T-helper 17 cell (primary cell): ENCODE measurements around the gene ADH4. TPM values are rescaled to one million over a fixed set of nuclear protein-coding genes. Genes with fewer than 3 reads are reported as not detected.

Source experiments
- ATAC-seq: fragments of 150-1000 bp; cut with Tn5 transposase; 2 replicates; pipeline ENCODE4 v1.10.0; 2021; ENCODE audit warnings: mild to moderate bottlenecking, moderate library complexity
- DNase-seq, 3 donors: peaks; one replicate each; pipeline versions ENCODE4 v3.0.0 to v3.0.0-alpha.2; 2020 to 2021
- H3K9me3 ChIP-seq: one replicate; pipeline ENCODE4 v1.7.0; 2013; ENCODE audit warnings: low read length, mild to moderate bottlenecking; ENCODE audit not compliant: control insufficient read depth, poor library complexity, severe bottlenecking
- H3K27ac Mint-ChIP-seq: one replicate; pipeline ENCODE4 v1.8.0; 2022; ENCODE audit warnings: mild to moderate bottlenecking, moderate library complexity, mixed read lengths
- H3K27me3 Mint-ChIP-seq: one replicate; pipeline ENCODE4 v1.8.0; 2022; ENCODE audit warnings: mixed read lengths
- H3K36me3 Mint-ChIP-seq: one replicate; pipeline ENCODE4 v1.8.0; 2022; ENCODE audit warnings: low read depth, mixed read lengths
- H3K4me1 Mint-ChIP-seq: one replicate; pipeline ENCODE4 v1.8.0; 2022; ENCODE audit warnings: mild to moderate bottlenecking, mixed read lengths
- H3K4me3 Mint-ChIP-seq: one replicate; pipeline ENCODE4 v1.8.0; 2022; ENCODE audit warnings: mild to moderate bottlenecking, moderate library complexity, mixed read lengths
- total RNA-seq, 4 donors: library from RNA in 2 of 4; stranded (reverse) in 2 of 4; gene quantifications; one replicate each; pipeline ENCODE4 v1.2.3 and lab custom pipeline; 2022 to 2026

Gene ADH4
- total RNA-seq, 2 donors from 2014 or later, result not detected

DNA sequence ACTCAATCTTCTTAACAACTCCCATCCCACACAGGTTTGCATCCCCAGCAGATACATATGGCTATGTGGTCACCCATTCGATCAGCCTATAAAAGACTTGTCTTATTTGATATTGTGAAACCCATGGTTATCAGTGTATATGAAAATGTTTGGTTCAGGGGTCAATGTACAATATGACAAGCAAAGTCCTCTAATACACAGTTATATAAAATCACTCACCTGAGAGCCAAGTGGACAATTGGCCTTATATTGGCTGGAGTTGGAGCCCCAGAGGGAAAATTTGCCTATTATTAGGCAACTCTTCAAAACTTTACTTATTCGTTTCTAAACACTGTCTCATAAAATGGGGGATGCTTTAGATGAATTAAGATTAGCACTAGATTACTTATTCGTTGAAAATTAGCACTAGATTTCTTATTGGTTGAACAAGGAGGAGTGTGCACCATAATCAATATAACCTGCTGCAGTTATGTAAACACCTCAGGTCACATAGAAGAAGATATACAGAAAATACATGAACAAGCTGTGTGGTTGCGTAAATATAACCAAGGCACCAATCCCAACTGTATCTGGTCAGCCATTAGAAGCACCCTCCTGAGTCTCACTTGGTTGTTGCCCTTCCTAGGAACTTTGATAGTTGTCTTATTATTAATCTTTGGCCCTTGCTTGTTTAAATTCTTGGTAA is 10.7 kb upstream of the ADH4 start:
- Mint-ChIP-seq H3K27me3 (peaks cover 13% of the 10 kb centered on the region), H3K27ac (no peak overlapping the region), H3K4me1 (peaks cover 3% of the 10 kb centered on the region), H3K36me3 (no peaks in the 10 kb centered on the region), H3K4me3 (no peak overlapping the region)
- DNase-seq (no peak), ATAC-seq (no peak)
- H3K9me3 ChIP-seq, result no peaks in the 10 kb centered on the region

DNA sequence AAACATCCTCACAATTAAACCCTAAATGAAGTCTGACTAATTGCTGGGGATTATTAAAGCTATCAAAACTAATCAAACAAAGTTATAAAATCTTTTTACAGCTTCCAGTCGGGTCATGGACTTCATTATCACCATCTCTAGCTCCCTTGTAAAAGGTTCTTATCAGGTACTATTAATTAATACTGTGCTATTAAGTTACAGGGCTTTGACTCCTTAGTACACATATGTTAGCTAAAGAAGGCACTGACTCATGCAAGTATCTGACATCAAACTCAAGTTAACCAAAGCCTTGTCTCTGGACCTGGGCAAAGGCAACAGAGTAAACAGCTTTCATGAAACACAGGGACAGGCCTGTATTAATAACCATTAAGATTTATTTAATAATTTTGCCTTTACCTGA is 7.9 kb upstream of the ADH4 start:
- no peak overlapping the region for H3K4me3 Mint-ChIP-seq

DNA sequence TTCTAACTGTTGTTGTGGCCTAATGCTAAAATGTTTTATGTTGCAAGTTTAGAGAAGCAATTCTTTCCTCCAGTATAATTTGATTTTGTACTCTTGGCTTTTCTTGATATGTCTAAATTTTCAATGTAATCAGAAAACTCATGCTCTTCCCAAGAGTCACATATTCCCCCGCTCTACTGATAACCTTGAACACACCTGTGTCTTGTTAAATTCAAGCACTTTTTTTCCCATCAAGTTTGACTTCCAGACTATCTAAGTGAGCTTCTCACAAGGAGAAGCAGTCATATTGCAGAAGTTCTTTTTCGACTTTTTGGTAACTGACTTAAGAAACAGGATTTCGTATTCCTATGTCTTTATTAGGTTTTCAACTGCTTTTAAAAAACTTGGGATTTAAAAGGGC is 7.4 kb upstream of the ADH4 start:
- Mint-ChIP-seq H3K36me3 (no peaks in the 10 kb centered on the region), H3K4me3 (no peak overlapping the region), H3K27ac (no peak overlapping the region), H3K4me1 (peaks cover 5% of the 10 kb centered on the region), H3K27me3 (peaks cover 13% of the 10 kb centered on the region)
- H3K9me3 ChIP-seq, result no peaks in the 10 kb centered on the region
- ATAC-seq, result no peak
- DNase-seq, result no peak

More for the DNA sequence above, 7.9 kb upstream of the ADH4 start:
- H3K36me3 Mint-ChIP-seq, result no peaks in the 10 kb centered on the region
- peaks cover 5% of the 10 kb centered on the region for H3K4me1 Mint-ChIP-seq
- DNase-seq (no peak), ATAC-seq (no peak)
- H3K27me3 Mint-ChIP-seq, result peaks cover 13% of the 10 kb centered on the region
- H3K9me3 ChIP-seq, result no peaks in the 10 kb centered on the region
- no peak overlapping the region for H3K27ac Mint-ChIP-seq

DNA sequence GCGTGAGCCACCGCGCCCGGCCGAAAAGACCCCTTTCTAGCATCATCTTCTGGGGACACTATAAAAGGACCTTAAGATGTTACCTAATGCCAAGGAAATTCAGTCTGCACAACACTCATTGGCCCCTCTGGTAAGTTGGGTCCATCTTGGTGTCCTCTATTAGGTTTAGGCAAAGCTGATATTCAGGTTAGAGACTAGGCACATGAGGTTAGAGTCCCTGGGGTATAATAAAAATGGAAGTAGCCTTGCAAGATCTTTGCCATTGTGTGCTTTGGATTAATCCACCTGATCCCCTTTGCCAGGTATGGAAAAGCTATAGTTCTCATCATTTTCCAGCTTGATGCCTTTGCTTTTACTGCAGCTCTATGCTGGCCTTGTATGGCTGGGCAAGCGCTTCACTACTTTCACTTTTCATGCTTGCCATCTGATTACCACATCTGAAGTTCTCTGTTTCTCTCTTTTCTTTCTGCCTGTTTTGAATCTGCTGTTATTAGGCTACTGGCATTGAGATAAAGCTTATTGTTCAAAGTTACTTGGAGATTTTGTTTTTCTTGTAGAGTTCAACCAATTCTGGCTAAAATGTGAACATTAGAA is 5.4 kb upstream of the ADH4 start:
- ATAC-seq (no peak), DNase-seq (no peak)
- peak overlapping the region; percentile 3 for H3K27ac Mint-ChIP-seq
- peaks cover 7% of the 10 kb centered on the region for H3K4me1 Mint-ChIP-seq
- peaks cover 5% of the 10 kb centered on the region for H3K27me3 Mint-ChIP-seq
- no peak overlapping the region for H3K4me3 Mint-ChIP-seq
- no peaks in the 10 kb centered on the region for H3K9me3 ChIP-seq
- no peaks in the 10 kb centered on the region for H3K36me3 Mint-ChIP-seq

DNA sequence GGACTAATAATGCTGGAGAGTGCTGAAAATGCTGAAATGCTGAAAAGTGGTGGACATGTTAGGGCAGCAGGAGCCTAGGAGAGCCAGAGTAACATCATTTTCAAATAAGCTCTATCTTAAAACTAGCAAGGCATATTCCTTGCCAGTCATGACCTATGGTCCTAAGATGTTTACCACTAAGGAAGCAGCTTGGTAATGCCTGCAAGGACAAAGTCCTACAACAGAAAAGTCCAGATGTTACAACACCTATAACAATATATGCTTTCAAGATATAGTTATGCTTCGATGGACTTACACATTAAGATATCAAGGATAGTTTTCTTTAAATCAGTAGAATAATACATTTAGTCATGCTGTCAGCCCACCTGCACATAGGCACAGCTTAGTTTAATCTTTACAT is 4.5 kb upstream of the ADH4 start:
- Mint-ChIP-seq H3K4me1 (peaks cover 7% of the 10 kb centered on the region), H3K27ac (no peak overlapping the region), H3K36me3 (no peaks in the 10 kb centered on the region), H3K27me3 (no peaks in the 10 kb centered on the region), H3K4me3 (no peak overlapping the region)
- DNase-seq, result no peak
- no peak for ATAC-seq
- no peaks in the 10 kb centered on the region for H3K9me3 ChIP-seq

DNA sequence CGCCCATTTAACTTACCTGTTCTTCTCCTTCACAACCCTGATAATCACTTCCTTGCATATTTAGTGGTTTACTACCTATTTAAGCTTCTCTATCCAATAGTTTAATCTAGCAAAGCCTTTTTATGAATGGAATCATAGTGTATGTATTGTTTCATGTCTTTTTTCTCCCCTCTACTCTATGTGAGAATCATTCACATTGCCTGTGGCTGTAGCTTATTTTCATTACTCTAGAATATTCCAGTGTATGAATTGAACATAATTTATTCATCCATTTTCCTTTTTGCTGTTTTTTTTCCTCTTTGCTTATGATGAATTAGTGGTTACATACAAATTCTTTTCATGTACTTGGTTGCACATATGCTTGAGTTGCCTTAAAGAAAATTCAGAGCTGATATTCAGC is 490 bp upstream of the ADH4 start:
- Mint-ChIP-seq H3K4me3 (no peak overlapping the region), H3K4me1 (peaks cover 2% of the 10 kb centered on the region), H3K36me3 (no peaks in the 10 kb centered on the region), H3K27me3 (no peaks in the 10 kb centered on the region), H3K27ac (no peak overlapping the region)
- ATAC-seq (no peak), DNase-seq (no peak)
- H3K9me3 ChIP-seq, result no peaks in the 10 kb centered on the region

DNA sequence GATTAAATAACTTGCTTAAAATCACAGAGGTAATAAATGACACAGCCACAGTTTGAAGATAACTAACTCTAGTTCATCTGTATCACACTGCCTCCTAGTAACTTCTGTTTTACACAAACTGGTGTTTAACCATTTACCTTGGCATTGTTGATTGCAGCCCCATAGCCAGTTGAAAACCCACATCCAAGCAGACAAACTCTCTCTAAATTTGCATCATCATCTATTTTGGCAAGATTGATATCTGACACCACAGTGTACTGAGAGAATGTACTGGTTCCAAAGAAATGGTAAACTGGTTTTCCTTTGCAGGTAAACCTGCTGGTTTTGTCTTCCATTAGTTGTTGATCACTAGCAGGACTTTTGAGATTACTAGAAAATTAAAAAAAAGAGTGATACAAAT is 7.8 kb downstream of the ADH4 start:
- H3K4me3 Mint-ChIP-seq, result no peak overlapping the region
- no peak overlapping the region for H3K27ac Mint-ChIP-seq
- H3K9me3 ChIP-seq, result no peaks in the 10 kb centered on the region
- peaks cover 9% of the 10 kb centered on the region for H3K27me3 Mint-ChIP-seq
- peaks cover 3% of the 10 kb centered on the region for H3K36me3 Mint-ChIP-seq
- ATAC-seq (no peak), DNase-seq (no peak)
- H3K4me1 Mint-ChIP-seq, result no peaks in the 10 kb centered on the region

DNA sequence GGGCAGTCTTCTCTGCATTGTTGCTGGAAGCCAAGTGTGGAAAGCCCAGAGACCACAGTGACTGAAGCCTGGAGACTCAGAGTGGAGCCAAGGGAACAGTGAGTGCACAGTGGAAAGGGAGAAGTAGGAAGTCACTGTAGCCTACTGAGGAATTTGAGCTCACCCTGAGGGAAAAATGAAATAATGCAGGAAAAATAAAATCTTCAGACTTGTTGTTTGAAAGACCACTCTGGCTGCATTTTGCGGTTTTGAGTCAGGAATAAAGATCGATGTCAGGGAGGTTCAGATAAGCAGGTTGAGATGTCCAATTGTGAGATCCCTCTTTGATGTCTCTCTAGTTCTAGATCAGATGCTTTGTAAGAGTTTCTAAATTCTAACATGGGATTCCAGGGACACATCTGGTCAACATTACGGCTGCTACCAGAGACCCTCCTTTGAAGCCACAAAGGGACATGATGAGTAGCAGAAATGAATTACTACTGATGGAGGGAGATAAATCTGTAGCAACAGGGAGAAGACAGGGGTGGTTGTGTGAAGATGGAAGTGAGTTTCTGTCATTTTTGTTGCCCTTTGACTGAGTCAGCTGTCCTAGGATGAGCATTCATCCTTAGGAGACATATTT is 8.4 kb downstream of the ADH4 start:
- peaks cover 9% of the 10 kb centered on the region for H3K27me3 Mint-ChIP-seq
- H3K36me3 Mint-ChIP-seq, result peaks cover 3% of the 10 kb centered on the region
- ATAC-seq (no peak), DNase-seq (no peak)
- H3K27ac Mint-ChIP-seq, result no peak overlapping the region
- H3K9me3 ChIP-seq, result no peaks in the 10 kb centered on the region
- no peak overlapping the region for H3K4me3 Mint-ChIP-seq
- H3K4me1 Mint-ChIP-seq, result no peaks in the 10 kb centered on the region

DNA sequence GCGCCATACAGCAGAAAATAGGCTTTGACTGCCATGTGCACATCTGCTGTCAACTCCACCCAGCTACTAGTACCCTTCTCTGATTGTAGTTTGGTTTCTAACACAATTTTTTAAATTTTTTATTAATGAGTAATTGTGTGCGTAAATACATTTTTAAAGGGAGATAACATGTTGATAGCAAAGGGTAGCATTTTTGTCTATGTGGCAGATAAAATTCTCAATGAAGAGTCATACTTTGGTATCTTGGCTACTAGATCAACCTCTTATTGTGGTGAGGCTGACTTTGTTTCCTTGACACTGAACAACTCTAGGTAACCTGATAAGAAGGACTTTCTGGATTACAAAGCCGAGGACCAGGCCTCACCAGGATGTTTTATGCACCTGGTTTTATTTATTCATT is 9.5 kb downstream of the ADH4 start:
- DNase-seq (no peak), ATAC-seq (no peak)
- no peaks in the 10 kb centered on the region for H3K9me3 ChIP-seq
- peaks cover 9% of the 10 kb centered on the region for H3K27me3 Mint-ChIP-seq
- H3K4me1 Mint-ChIP-seq, result no peaks in the 10 kb centered on the region
- no peak overlapping the region for H3K4me3 Mint-ChIP-seq
- no peak overlapping the region for H3K27ac Mint-ChIP-seq
- H3K36me3 Mint-ChIP-seq, result peaks cover 3% of the 10 kb centered on the region

DNA sequence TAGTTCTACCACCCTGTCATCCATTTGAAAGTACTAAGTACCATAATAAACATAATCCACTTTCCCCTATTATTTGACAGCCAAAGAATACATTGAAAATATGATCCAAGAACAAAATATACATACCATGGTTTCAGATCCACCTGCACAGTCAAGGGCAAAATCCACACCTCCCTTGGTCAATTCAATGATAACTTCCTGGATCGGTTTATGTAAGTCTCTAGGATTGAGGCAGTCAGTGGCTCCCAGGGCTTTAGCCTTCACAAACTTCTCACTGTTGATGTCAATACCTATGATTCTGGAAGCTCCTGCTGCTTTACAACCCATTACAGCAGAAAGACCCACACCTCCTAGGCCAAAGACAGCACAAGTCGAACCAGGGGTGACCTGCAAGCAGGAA is 12.7 kb downstream of the ADH4 start:
- peaks cover 9% of the 10 kb centered on the region for H3K27me3 Mint-ChIP-seq

DNA sequence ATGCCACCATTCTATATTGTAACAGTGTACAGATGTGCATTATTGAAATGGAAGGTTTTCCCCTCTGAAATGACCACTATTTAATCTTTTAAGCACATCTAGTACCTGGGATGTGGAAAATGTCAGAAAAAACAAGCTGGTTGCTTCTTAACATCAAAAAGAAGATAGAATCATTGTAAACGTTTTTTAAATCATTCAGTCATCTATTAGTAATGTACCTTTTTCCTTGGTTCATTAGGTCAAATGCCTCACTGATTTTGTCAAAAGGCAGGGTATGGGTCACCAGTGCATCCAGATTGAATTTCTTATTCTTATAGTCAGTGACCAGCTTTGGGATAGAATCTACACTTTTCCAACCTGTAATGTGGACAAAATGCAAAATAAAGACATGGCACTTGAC is 17.7 kb downstream of the ADH4 start:
- ATAC-seq (no peak), DNase-seq (no peak)
- no peak overlapping the region for H3K27ac Mint-ChIP-seq
- no peaks in the 10 kb centered on the region for H3K27me3 Mint-ChIP-seq
- peaks cover 2% of the 10 kb centered on the region for H3K4me1 Mint-ChIP-seq
- H3K4me3 Mint-ChIP-seq, result no peak overlapping the region
- no peaks in the 10 kb centered on the region for H3K9me3 ChIP-seq
- no peaks in the 10 kb centered on the region for H3K36me3 Mint-ChIP-seq

More for the DNA sequence above, 12.7 kb downstream of the ADH4 start:
- H3K27ac Mint-ChIP-seq, result no peak overlapping the region
- no peak overlapping the region for H3K4me3 Mint-ChIP-seq
- no peaks in the 10 kb centered on the region for H3K4me1 Mint-ChIP-seq
- no peaks in the 10 kb centered on the region for H3K9me3 ChIP-seq
- ATAC-seq, result no peak
- no peak for DNase-seq
- H3K36me3 Mint-ChIP-seq, result peaks cover 3% of the 10 kb centered on the region

DNA sequence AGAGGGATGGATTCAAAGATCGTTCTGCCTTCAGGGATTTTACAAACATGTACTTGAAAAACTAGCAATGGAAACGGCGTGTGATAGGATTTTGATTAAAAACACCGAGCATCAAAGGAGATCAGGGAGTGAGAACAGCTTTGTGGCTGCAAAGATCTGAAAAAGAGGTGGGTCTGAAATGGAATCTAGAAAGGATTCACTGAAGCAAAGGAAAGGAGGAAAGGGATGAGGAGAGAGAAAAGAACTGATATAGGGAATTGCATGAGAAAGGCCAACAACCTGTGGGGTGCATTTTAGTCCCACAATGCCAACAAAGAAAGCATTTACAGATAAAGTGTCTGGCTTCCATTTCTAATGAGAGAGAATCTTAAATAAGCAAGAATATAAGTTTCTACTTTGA is 23.1 kb downstream of the ADH4 start:
- no peaks in the 10 kb centered on the region for H3K9me3 ChIP-seq
- ATAC-seq (no peak), DNase-seq (no peak)
- peaks cover 2% of the 10 kb centered on the region for H3K4me1 Mint-ChIP-seq
- no peak overlapping the region for H3K4me3 Mint-ChIP-seq
- H3K27ac Mint-ChIP-seq, result no peak overlapping the region
- H3K27me3 Mint-ChIP-seq, result peaks cover 7% of the 10 kb centered on the region
- H3K36me3 Mint-ChIP-seq, result peaks cover 2% of the 10 kb centered on the region

DNA sequence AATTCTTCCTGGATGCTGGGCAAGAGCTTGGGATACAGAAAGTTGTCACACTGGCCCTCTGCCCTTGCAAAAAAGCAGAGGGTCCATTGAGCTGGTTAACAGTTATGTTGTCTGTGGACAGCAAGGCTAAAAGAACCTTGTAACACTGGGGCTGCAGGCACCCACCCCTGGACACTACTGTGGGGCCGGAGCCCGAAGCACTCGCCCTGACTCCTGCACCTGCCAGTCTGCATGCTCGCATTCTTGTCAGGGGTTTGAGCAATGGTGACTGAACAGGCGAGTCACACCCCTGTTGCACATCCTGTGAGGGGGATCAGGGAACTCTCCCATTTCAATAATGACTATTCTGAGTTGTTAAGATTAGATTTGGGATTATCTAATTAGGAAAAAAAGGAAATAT is 23.6 kb downstream of the ADH4 start:
- H3K9me3 ChIP-seq, result no peaks in the 10 kb centered on the region
- peaks cover 2% of the 10 kb centered on the region for H3K4me1 Mint-ChIP-seq
- DNase-seq (no peak), ATAC-seq (no peak)
- H3K4me3 Mint-ChIP-seq, result no peak overlapping the region
- no peak overlapping the region for H3K27ac Mint-ChIP-seq
- H3K36me3 Mint-ChIP-seq, result peaks cover 2% of the 10 kb centered on the region
- H3K27me3 Mint-ChIP-seq, result peaks cover 7% of the 10 kb centered on the region
